ENCODE results near the gene FBRSL1.

Gene FBRSL1

DNA sequence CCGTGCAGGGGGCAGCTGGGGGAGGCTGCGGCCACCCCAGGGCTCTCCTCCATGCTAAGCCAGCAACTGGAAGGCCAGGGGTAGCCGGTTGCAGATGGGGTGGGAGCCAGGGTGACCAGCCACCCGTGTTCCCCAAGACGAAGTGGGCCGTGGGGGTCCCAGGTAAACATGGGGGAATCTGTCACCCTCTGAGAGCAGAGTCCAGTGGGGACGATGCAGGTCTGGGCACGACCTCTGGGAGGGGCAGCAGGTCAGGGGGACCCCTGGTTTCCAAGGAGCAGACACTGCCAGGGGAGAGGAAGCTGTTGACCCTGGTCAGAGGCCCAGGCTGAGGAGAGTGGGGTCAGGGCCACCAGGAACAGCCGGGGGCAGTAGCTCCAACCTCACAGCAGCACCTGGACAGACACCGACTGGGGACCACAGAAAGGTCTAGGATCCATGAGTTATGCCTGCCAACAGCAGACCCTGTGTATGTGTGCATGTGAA lies 35.0 kb upstream of the FBRSL1 start:
- 47% methylated on average over 8 of the region's 10 CpGs for WGBS (ENCODE audit: insufficient coverage)

DNA sequence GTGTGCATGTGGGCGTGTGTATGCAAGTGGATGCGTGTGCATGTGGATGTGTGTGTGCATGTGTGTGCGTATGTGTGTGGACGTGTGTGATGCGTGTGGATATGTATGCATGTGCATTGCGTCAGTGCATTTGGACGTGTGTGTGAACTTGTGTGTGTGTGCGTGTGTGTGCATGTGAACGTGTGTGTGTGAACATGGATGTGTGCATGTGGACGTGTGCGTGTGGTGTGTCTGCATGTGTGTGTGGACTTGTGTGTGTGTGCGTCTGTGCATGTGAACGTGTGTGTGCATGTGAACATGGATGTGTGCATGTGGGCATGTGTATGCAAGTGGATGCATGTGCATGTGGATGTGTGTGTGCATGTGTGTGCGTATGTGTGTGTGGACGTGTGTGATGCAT lies 34.4 kb upstream of the FBRSL1 start:
- CTCF ChIA-PET: no interaction called here
- Histone ChIP-seq H3K4me3 (ENCODE audit: control insufficient read depth in 1 of 7, extremely low read depth in 1 of 7, insufficient read depth in 4 of 7, low read depth in 2 of 7, low read length in 6 of 7) (no peak overlapping the region), H3K27me3 (replicated peaks in 2 of 5; ENCODE audit: control insufficient read depth in 4 of 5, insufficient read depth in 5 of 5, low read length in 4 of 5) (no peaks in the 10 kb centered on the region), H3K27ac (ENCODE audit: insufficient read depth in 1 of 2, low read depth in 1 of 2, low read length in 2 of 2, poor library complexity in 1 of 2, severe bottlenecking in 2 of 2) (no peak overlapping the region), H3K9me3 (ENCODE audit: control extremely low read depth in 1 of 5, control insufficient read depth in 4 of 5, insufficient read depth in 2 of 5, low read depth in 1 of 5, low read length in 4 of 5) (no peaks in the 10 kb centered on the region), H3K4me1 (ENCODE audit: control extremely low read depth in 1 of 4, control insufficient read depth in 4 of 4, insufficient read depth in 4 of 4, low read length in 3 of 4) (peaks cover 0 to 44% (median 26%) of the 10 kb centered on the region in 4 experiments), H3K36me3 (ENCODE audit: control insufficient read depth in 4 of 4, insufficient read depth in 4 of 4, low read length in 3 of 4) (no peaks in the 10 kb centered on the region)
- no peak for DNase-seq
- 95% methylated on average over 12 of the region's 15 CpGs for WGBS (ENCODE audit: insufficient coverage)
- POLR2A ChIA-PET: no interaction called here

More for the DNA sequence above, 35.0 kb upstream of the FBRSL1 start:
- CTCF ChIA-PET: no interaction called here
- DNase-seq: no peak
- Histone ChIP-seq H3K9me3 (ENCODE audit: control extremely low read depth in 1 of 5, control insufficient read depth in 4 of 5, insufficient read depth in 2 of 5, low read depth in 1 of 5, low read length in 4 of 5) (no peaks in the 10 kb centered on the region), H3K4me3 (ENCODE audit: control insufficient read depth in 1 of 7, extremely low read depth in 1 of 7, insufficient read depth in 4 of 7, low read depth in 2 of 7, low read length in 6 of 7) (no peak overlapping the region), H3K36me3 (ENCODE audit: control insufficient read depth in 4 of 4, insufficient read depth in 4 of 4, low read length in 3 of 4) (no peaks in the 10 kb centered on the region), H3K27me3 (replicated peaks in 2 of 5; ENCODE audit: control insufficient read depth in 4 of 5, insufficient read depth in 5 of 5, low read length in 4 of 5) (no peaks in the 10 kb centered on the region), H3K27ac (ENCODE audit: insufficient read depth in 1 of 2, low read depth in 1 of 2, low read length in 2 of 2, poor library complexity in 1 of 2, severe bottlenecking in 2 of 2) (no peak overlapping the region), H3K4me1 (ENCODE audit: control extremely low read depth in 1 of 4, control insufficient read depth in 4 of 4, insufficient read depth in 4 of 4, low read length in 3 of 4) (peaks cover 0 to 49% (median 30%) of the 10 kb centered on the region in 4 experiments)
- POLR2A ChIA-PET: no interaction called here

GRCh38 chr12:132456186-132456943 lies 33.6 kb upstream of the FBRSL1 start:
- CTCF ChIA-PET: no interaction called here
- POLR2A ChIA-PET: no interaction called here
- no peak overlapping the region for H3K27ac ChIP-seq (ENCODE audit: insufficient read depth in 1 of 2, low read depth in 1 of 2, low read length in 2 of 2, poor library complexity in 1 of 2, severe bottlenecking in 2 of 2)
- no peaks in the 10 kb centered on the region for H3K9me3 ChIP-seq (ENCODE audit: control extremely low read depth in 1 of 5, control insufficient read depth in 4 of 5, insufficient read depth in 2 of 5, low read depth in 1 of 5, low read length in 4 of 5)
- H3K4me1 ChIP-seq (ENCODE audit: control extremely low read depth in 1 of 4, control insufficient read depth in 4 of 4, insufficient read depth in 4 of 4, low read length in 3 of 4): peaks cover 0 to 36% (median 18%) of the 10 kb centered on the region in 4 experiments
- H3K4me3 ChIP-seq (ENCODE audit: control insufficient read depth in 1 of 7, extremely low read depth in 1 of 7, insufficient read depth in 4 of 7, low read depth in 2 of 7, low read length in 6 of 7): no peak overlapping the region
- DNase-seq: no peak
- no peaks in the 10 kb centered on the region for H3K27me3 ChIP-seq (replicated peaks in 2 of 5; ENCODE audit: control insufficient read depth in 4 of 5, insufficient read depth in 5 of 5, low read length in 4 of 5)
- H3K36me3 ChIP-seq (ENCODE audit: control insufficient read depth in 4 of 4, insufficient read depth in 4 of 4, low read length in 3 of 4): no peaks in the 10 kb centered on the region
- 93% methylated on average over 23 of the region's 28 CpGs for WGBS (ENCODE audit: insufficient coverage)

- no peaks in the 10 kb centered on the region for H3K36me3 ChIP-seq (ENCODE audit: control insufficient read depth in 4 of 4, insufficient read depth in 4 of 4, low read length in 3 of 4)
- H3K4me1 ChIP-seq (ENCODE audit: control extremely low read depth in 1 of 4, control insufficient read depth in 4 of 4, insufficient read depth in 4 of 4, low read length in 3 of 4): peaks cover 0 to 36% (median 14%) of the 10 kb centered on the region in 4 experiments
- H3K27me3 ChIP-seq (replicated peaks in 2 of 5; ENCODE audit: control insufficient read depth in 4 of 5, insufficient read depth in 5 of 5, low read length in 4 of 5): no peaks in the 10 kb centered on the region
- no peak overlapping the region for H3K27ac ChIP-seq (ENCODE audit: insufficient read depth in 1 of 2, low read depth in 1 of 2, low read length in 2 of 2, poor library complexity in 1 of 2, severe bottlenecking in 2 of 2)
- 99% methylated on average over 21 of the region's 38 CpGs for WGBS (ENCODE audit: insufficient coverage)
- no peak overlapping the region for H3K4me3 ChIP-seq (ENCODE audit: control insufficient read depth in 1 of 7, extremely low read depth in 1 of 7, insufficient read depth in 4 of 7, low read depth in 2 of 7, low read length in 6 of 7)
- POLR2A ChIA-PET: no interaction called here
- H3K9me3 ChIP-seq (ENCODE audit: control extremely low read depth in 1 of 5, control insufficient read depth in 4 of 5, insufficient read depth in 2 of 5, low read depth in 1 of 5, low read length in 4 of 5): no peaks in the 10 kb centered on the region
- DNase-seq: no peak
- CTCF ChIA-PET: no interaction called here
These were observed 32.9 kb upstream of the FBRSL1 start for GRCh38 chr12:132456944-132457495.

GRCh38 chr12:132458441-132458840 lies 31.5 kb upstream of the FBRSL1 start:
- 94% methylated on average over 6 of the region's 8 CpGs for WGBS (ENCODE audit: insufficient coverage)
- ChIA-PET CTCF (interaction anchor here (5.2 kb wide), 1 partner anchor 12 kb away, joined by 21 read pairs; no protein-coding TSS in a partner anchor), POLR2A (no interaction called here)
- Histone ChIP-seq H3K4me3 (ENCODE audit: control insufficient read depth in 1 of 7, extremely low read depth in 1 of 7, insufficient read depth in 4 of 7, low read depth in 2 of 7, low read length in 6 of 7) (no peak overlapping the region), H3K4me1 (ENCODE audit: control extremely low read depth in 1 of 4, control insufficient read depth in 4 of 4, insufficient read depth in 4 of 4, low read length in 3 of 4) (peaks cover 0 to 26% (median 11%) of the 10 kb centered on the region in 4 experiments), H3K27ac (ENCODE audit: insufficient read depth in 1 of 2, low read depth in 1 of 2, low read length in 2 of 2, poor library complexity in 1 of 2, severe bottlenecking in 2 of 2) (no peak overlapping the region), H3K36me3 (ENCODE audit: control insufficient read depth in 4 of 4, insufficient read depth in 4 of 4, low read length in 3 of 4) (no peaks in the 10 kb centered on the region), H3K27me3 (replicated peaks in 2 of 5; ENCODE audit: control insufficient read depth in 4 of 5, insufficient read depth in 5 of 5, low read length in 4 of 5) (no peaks in the 10 kb centered on the region), H3K9me3 (ENCODE audit: control extremely low read depth in 1 of 5, control insufficient read depth in 4 of 5, insufficient read depth in 2 of 5, low read depth in 1 of 5, low read length in 4 of 5) (no peaks in the 10 kb centered on the region)
- no peak for DNase-seq

GRCh38 chr12:132458846-132459641 lies 30.9 kb upstream of the FBRSL1 start:
- H3K27ac ChIP-seq (ENCODE audit: insufficient read depth in 1 of 2, low read depth in 1 of 2, low read length in 2 of 2, poor library complexity in 1 of 2, severe bottlenecking in 2 of 2): no peak overlapping the region
- WGBS (ENCODE audit: insufficient coverage): 96% methylated on average over 25 of the region's 28 CpGs
- no peak overlapping the region for H3K4me3 ChIP-seq (ENCODE audit: control insufficient read depth in 1 of 7, extremely low read depth in 1 of 7, insufficient read depth in 4 of 7, low read depth in 2 of 7, low read length in 6 of 7)
- H3K4me1 ChIP-seq (ENCODE audit: control extremely low read depth in 1 of 4, control insufficient read depth in 4 of 4, insufficient read depth in 4 of 4, low read length in 3 of 4): peaks cover 0 to 21% (median 10%) of the 10 kb centered on the region in 4 experiments
- CTCF ChIA-PET: interaction anchor here (5.2 kb wide), 1 partner anchor 12 kb away, joined by 21 read pairs; no protein-coding TSS in a partner anchor
- no peaks in the 10 kb centered on the region for H3K9me3 ChIP-seq (ENCODE audit: control extremely low read depth in 1 of 5, control insufficient read depth in 4 of 5, insufficient read depth in 2 of 5, low read depth in 1 of 5, low read length in 4 of 5)
- no peaks in the 10 kb centered on the region for H3K27me3 ChIP-seq (replicated peaks in 2 of 5; ENCODE audit: control insufficient read depth in 4 of 5, insufficient read depth in 5 of 5, low read length in 4 of 5)
- POLR2A ChIA-PET: no interaction called here
- no peak for DNase-seq
- no peaks in the 10 kb centered on the region for H3K36me3 ChIP-seq (ENCODE audit: control insufficient read depth in 4 of 4, insufficient read depth in 4 of 4, low read length in 3 of 4)
